ENCODE measurements around the gene ARL8B.

DNA sequence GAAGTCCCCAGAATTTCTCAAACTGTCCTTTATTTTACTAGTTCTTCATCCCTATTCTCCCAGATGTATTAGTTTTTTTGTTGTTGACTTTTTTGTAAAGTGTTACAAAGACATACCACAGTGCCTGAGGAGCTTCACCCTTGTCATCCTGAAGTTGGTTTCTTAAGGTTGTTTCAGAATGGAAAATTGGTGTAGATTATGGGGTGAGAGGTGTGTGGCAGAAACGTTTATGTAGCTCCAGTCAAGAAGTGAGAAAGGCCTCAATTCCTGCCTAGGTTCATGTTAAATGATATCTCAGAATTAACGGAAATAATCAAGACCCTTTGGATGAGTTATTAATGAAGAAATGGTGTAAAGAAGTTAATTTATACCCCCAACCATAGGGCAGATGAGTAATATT, 72.2 kb downstream of the ARL8B start:
- no peak for TF ChIP-seq POLR2AphosphoS5 (IDR thresholded peaks at IDR 0.05; ENCODE audit: low read depth)
- TF ChIP-seq, protein P1, sequence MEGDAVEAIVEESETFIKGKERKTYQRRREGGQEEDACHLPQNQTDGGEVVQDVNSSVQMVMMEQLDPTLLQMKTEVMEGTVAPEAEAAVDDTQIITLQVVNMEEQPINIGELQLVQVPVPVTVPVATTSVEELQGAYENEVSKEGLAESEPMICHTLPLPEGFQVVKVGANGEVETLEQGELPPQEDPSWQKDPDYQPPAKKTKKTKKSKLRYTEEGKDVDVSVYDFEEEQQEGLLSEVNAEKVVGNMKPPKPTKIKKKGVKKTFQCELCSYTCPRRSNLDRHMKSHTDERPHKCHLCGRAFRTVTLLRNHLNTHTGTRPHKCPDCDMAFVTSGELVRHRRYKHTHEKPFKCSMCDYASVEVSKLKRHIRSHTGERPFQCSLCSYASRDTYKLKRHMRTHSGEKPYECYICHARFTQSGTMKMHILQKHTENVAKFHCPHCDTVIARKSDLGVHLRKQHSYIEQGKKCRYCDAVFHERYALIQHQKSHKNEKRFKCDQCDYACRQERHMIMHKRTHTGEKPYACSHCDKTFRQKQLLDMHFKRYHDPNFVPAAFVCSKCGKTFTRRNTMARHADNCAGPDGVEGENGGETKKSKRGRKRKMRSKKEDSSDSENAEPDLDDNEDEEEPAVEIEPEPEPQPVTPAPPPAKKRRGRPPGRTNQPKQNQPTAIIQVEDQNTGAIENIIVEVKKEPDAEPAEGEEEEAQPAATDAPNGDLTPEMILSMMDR (IDR thresholded peaks at IDR 0.05; ENCODE audit: insufficient read depth, low read length) = no peak

Data from HL-60 (cell line).